Stimulated activated effector memory CD8-positive, alpha-beta T cell treated with anti-CD3 and anti-CD28 coated beads, Interleukin-12 subunit alpha, Interleukin-12 subunit beta, amount 100 ng/mL, for 72 hours (primary cell): ENCODE measurements around the gene CRYBG2.
"Not testable (repeated sequence)": the region's sequence is repeated elsewhere in the genome, so short reads cannot be mapped to it uniquely, and the experiment has no call there.

Experiments used
- ATAC-seq: fragments of 150-1000 bp; cut with Tn5 transposase; 2 replicates; pipeline ENCODE4 v1.10.0; 2021
- DNase-seq, 2 donors: peaks; one replicate each; pipeline ENCODE4 v3.0.0; 2021 to 2022; ENCODE audit warnings: low spot score in 2 of 2
- H3K27ac Mint-ChIP-seq: one replicate; pipeline ENCODE4 v1.8.0; 2022; ENCODE audit warnings: mild to moderate bottlenecking, mixed read lengths
- H3K36me3 Mint-ChIP-seq: one replicate; pipeline ENCODE4 v1.8.0; 2022; ENCODE audit warnings: mild to moderate bottlenecking, mixed read lengths
- H3K4me1 Mint-ChIP-seq: one replicate; pipeline ENCODE4 v1.8.0; 2022; ENCODE audit warnings: mixed read lengths
- H3K4me3 Mint-ChIP-seq: one replicate; pipeline ENCODE4 v1.8.0; 2022; ENCODE audit warnings: mild to moderate bottlenecking, mixed read lengths
- H3K9me3 Mint-ChIP-seq: one replicate; pipeline ENCODE4 v1.8.0; 2022; ENCODE audit warnings: mixed read lengths

CRYBG2 gene

GRCh38 chr1:26374361-26374760 lies 20.4 kb upstream of the CRYBG2 start:
- Mint-ChIP-seq H3K4me1 (peaks cover 89% of the 10 kb centered on the region), H3K27ac (peak overlapping the region; percentile 88), H3K4me3 (peak overlapping the region; percentile 48), H3K36me3 (peaks cover 19% of the 10 kb centered on the region)
- DNase-seq, ATAC-seq, H3K9me3 Mint-ChIP-seq: not testable (repeated sequence)

GRCh38 chr1:26373789-26374188 lies 19.9 kb upstream of the CRYBG2 start:
- peaks cover 19% of the 10 kb centered on the region for H3K36me3 Mint-ChIP-seq
- no peaks in the 10 kb centered on the region for H3K9me3 Mint-ChIP-seq
- ATAC-seq (no peak), DNase-seq (no peak)
- H3K4me3 Mint-ChIP-seq: peak overlapping the region; percentile 48
- peak overlapping the region; percentile 88 for H3K27ac Mint-ChIP-seq
- H3K4me1 Mint-ChIP-seq: peaks cover 86% of the 10 kb centered on the region

DNA sequence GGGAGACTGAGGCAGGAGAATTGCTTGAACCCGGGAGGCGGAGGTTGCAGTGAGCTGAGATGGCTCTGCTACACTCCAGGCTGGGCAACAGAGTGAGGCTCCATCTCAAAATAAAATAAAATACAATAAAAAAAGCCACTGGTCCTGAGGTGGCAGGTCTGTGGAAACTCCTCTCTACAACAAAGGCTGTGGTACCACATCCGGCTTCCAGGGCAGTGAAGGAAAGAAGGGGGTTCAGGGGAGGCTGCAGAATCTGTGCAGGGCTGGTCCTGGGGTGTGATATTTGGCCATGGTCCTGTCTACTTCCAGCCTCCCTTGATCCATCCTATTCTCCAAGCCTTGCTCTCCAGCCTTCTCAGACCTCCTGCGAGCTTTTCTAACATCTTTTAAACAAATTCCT lies 19.4 kb upstream of the CRYBG2 start:
- H3K4me3 Mint-ChIP-seq: peak overlapping the region; percentile 48
- peaks cover 81% of the 10 kb centered on the region for H3K4me1 Mint-ChIP-seq
- no peaks in the 10 kb centered on the region for H3K9me3 Mint-ChIP-seq
- peaks cover 19% of the 10 kb centered on the region for H3K36me3 Mint-ChIP-seq
- no peak overlapping the region for H3K27ac Mint-ChIP-seq
- no peak for DNase-seq
- peak; percentile 53 for ATAC-seq

GRCh38 chr1:26372611-26373010 lies 18.7 kb upstream of the CRYBG2 start, which contains the start of gene ZNF683:
Gene ZNF683, minus strand, starts transcription at chr1:26372750. Its CDS starts 4,179 bp downstream, at chr1:26368571.
- Mint-ChIP-seq H3K27ac (peak within 1 kb of the TSS; percentile 17), H3K4me1 (peaks cover 74% of the 10 kb centered on the region), H3K4me3 (peak within 1 kb of the TSS; percentile 48), H3K36me3 (peaks cover 14% of the 10 kb centered on the region)
- not testable (repeated sequence) for H3K9me3 Mint-ChIP-seq, ATAC-seq, DNase-seq

DNA sequence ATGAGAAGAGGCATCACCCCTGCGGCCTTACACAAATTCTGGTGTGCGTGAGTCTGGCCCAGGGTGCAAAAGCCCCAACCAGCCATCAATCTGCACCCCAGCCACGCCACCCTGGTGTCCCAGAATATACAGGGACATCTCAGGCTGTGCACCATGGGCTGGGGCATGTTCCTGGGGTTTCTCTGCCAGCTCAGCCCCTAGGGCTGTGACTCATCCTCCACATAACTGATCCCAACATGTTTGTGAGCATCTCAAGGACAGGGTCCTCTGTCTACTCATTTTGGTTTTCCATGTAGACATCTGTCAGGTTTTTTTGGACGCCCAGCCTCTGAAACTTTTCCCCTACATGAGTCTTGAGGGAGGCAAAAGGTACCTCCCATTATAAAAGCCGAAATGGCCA lies 18.1 kb upstream of the CRYBG2 start:
- H3K27ac Mint-ChIP-seq: peak overlapping the region; percentile 17
- peaks cover 68% of the 10 kb centered on the region for H3K4me1 Mint-ChIP-seq
- peak; percentile 45 for ATAC-seq

DNA sequence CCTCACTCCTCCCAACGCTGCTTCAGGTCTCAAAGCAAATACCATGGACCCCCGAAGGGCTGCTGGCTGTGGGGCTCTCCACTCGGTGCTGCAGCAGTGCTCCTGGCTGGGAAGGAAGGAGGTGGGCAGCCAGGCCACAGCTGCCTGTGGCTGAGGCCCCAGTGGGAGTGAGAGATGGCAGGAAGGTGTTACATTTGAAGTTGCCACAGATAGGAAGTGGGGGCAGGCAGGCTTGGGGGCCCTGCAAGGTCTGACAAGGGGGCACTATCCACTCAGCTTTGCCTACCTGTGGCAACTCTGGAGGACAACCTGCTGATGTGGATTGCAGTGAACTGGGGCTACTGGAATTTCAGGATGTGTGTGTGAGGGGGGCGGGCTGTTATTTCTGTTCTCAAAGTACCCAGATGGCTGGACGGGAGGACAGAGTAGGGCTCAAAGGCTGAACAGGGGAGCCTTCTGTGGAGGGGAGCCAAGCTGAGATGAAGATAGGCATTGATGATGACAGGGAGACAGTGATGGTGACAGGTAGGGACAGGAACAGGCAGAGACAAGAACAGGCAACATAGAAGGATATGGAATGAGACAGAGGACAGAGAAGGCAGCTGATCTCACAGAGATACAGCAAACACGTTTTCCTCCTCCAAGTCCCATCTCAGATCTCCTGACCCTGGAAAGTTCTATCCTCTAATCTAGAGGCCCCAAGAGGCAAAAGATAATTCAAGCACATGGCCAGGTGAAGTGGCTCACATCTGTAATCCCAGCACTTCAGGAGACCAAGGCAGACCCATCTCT lies 16.9 kb upstream of the CRYBG2 start:
- Mint-ChIP-seq H3K36me3 (peaks cover 13% of the 10 kb centered on the region), H3K4me3 (peak overlapping the region; percentile 62), H3K27ac (peak overlapping the region; percentile 78), H3K4me1 (peaks cover 56% of the 10 kb centered on the region), H3K9me3 (no peaks in the 10 kb centered on the region)
- peak; percentile 60 for ATAC-seq
- no peak for DNase-seq

More for the DNA sequence above, 18.1 kb upstream of the CRYBG2 start:
- Mint-ChIP-seq H3K36me3 (peaks cover 13% of the 10 kb centered on the region), H3K4me3 (no peak overlapping the region), H3K9me3 (no peaks in the 10 kb centered on the region)
- no peak for DNase-seq

GRCh38 chr1:26368486-26368885 lies 14.6 kb upstream of the CRYBG2 start:
- Mint-ChIP-seq H3K4me3 (no peak overlapping the region), H3K4me1 (peaks cover 50% of the 10 kb centered on the region), H3K36me3 (peaks cover 12% of the 10 kb centered on the region), H3K9me3 (no peaks in the 10 kb centered on the region), H3K27ac (no peak overlapping the region)
- DNase-seq: no peak
- no peak for ATAC-seq

DNA sequence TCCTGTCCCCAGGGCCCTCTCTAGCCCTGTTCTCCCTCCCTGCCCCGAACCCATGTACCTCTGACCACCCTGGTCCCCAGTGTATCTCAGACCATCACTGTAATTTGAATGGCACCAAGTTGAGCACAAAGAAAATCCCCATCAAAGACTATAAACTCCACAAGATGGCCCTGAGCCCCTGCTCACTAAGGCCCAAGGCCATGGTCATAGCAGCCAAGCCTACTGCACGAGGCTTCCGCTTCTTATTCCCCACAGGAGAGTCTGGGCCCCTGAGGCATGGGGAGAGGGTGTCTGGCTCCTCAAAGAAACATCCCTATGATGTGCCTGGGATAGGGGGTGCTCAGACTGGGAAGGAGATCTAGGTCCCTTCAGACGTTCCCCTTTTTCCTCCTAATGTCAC lies 14.1 kb upstream of the CRYBG2 start:
- H3K4me3 Mint-ChIP-seq: no peak overlapping the region
- no peaks in the 10 kb centered on the region for H3K9me3 Mint-ChIP-seq
- no peak for ATAC-seq
- peaks cover 17% of the 10 kb centered on the region for H3K36me3 Mint-ChIP-seq
- DNase-seq: no peak
- H3K27ac Mint-ChIP-seq: no peak overlapping the region
- peaks cover 50% of the 10 kb centered on the region for H3K4me1 Mint-ChIP-seq

DNA sequence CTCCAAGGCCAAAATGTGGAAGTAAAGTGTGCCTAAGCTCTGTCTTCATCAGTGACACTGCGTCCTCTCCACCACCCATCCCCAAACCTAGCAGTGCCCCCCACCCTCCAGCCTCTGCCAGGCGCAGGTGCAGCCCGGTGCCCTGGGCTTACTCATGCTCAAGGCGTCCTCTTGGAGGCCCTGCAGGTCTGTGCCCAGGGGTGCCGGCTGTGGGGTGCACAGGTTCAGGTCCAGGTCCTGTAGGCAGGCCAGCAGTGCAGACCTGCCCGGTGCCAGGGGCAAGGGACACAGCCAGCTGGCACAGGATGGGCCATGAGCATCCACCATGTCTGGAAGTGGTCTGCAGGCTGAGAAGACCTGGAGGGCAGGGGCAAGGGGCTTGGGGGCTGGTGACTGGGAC lies 13.5 kb upstream of the CRYBG2 start:
- no peaks in the 10 kb centered on the region for H3K9me3 Mint-ChIP-seq
- peaks cover 48% of the 10 kb centered on the region for H3K4me1 Mint-ChIP-seq
- no peak overlapping the region for H3K27ac Mint-ChIP-seq
- peaks cover 15% of the 10 kb centered on the region for H3K36me3 Mint-ChIP-seq
- ATAC-seq (no peak), DNase-seq (no peak)
- no peak overlapping the region for H3K4me3 Mint-ChIP-seq

DNA sequence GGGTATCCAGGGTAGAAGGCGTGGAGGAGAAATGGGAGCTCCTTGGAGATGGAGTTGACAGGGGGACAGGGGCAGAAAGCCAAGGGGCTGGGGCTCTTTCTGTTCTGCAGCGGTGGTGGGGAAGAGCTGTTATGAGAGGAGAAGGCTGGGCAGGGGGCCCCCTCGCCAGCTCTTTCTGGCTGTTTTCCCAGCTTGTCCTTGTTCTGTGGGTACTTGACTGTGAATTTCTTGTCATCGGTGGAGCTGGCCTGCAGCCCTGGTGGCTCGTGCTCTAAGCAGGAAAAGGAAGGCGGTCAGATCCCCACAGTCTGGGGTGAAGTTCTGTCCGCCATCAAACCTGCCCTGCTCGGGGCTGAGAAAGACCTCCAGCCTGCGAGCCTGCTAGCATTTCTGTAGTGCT lies 11.0 kb upstream of the CRYBG2 start:
- H3K4me1 Mint-ChIP-seq: peaks cover 43% of the 10 kb centered on the region
- DNase-seq (no peak), ATAC-seq (no peak)
- no peaks in the 10 kb centered on the region for H3K9me3 Mint-ChIP-seq
- no peak overlapping the region for H3K4me3 Mint-ChIP-seq
- H3K27ac Mint-ChIP-seq: no peak overlapping the region
- H3K36me3 Mint-ChIP-seq: peaks cover 13% of the 10 kb centered on the region

GRCh38 chr1:26363549-26364448 lies 9.9 kb upstream of the CRYBG2 start:
- peaks cover 13% of the 10 kb centered on the region for H3K36me3 Mint-ChIP-seq
- H3K4me3 Mint-ChIP-seq: no peak overlapping the region
- no peaks in the 10 kb centered on the region for H3K9me3 Mint-ChIP-seq
- H3K4me1 Mint-ChIP-seq: peaks cover 50% of the 10 kb centered on the region
- no peak overlapping the region for H3K27ac Mint-ChIP-seq
- peak; percentile 84 for ATAC-seq
- peak; percentile 91 to 92 for DNase-seq

DNA sequence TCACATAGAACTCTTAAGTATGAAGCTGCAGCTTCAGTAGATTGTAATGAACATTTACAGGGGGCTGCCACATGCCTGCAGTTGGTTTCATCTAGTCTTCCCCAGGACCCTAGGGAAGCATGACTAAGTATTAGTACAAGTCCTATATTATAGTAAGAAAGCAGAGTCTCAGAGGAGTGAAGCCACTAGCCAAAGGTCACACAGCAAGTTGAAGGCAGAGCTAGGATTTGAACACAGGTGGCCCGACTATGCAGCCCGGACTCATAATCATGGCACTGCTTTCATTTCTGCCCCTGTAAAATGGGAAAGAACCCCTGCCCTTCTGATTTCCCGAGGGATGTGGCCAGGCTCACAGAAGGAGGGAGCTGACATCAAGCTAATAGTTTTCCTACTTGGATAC lies 8.4 kb upstream of the CRYBG2 start:
- Mint-ChIP-seq H3K4me3 (no peak overlapping the region), H3K9me3 (no peaks in the 10 kb centered on the region), H3K36me3 (peaks cover 13% of the 10 kb centered on the region), H3K4me1 (peaks cover 55% of the 10 kb centered on the region), H3K27ac (no peak overlapping the region)
- DNase-seq (no peak), ATAC-seq (no peak)

GRCh38 chr1:26361605-26362122 lies 7.7 kb upstream of the CRYBG2 start:
- Mint-ChIP-seq H3K9me3 (no peaks in the 10 kb centered on the region), H3K27ac (no peak overlapping the region), H3K4me1 (peaks cover 55% of the 10 kb centered on the region), H3K36me3 (peaks cover 13% of the 10 kb centered on the region), H3K4me3 (no peak overlapping the region)
- no peak for DNase-seq
- ATAC-seq: no peak

DNA sequence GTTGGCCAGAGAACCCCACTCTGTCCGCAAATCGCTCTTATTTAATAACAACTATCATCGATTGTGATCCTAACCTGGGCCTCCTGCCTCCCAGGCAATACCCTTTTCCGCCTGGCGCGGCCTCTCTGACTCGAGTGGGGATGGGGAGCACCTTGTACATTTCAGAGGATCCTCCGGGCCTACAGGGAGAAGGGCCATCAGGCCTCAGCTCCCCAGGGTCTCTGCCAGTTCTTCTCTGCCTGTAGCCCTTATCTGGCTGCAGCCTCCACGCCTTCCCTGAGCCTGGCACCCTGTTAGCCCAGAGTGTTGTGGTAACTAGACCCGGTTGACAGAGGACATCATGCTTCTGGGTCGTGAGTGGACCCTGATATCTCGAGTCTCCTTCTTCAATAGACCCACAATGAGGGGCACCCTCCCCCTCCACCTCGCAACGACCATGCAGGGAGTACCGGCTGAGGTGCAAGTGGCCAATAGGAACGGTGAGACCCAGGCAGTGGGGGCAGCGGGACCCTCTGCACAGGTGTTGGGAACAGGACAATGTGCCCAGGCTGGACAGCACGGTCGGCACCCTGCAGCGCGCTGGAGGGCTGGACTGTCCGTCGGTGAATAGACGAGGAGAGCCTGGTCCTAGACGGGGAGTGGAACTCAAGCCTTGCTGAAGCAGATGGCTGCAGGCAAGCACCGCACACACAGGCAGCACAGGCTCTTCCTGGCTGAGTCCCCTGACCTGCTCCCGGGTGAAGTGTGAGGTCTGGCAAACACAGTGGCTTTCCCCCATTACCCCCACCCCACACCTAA lies 7.1 kb upstream of the CRYBG2 start:
- H3K4me1 Mint-ChIP-seq: peaks cover 55% of the 10 kb centered on the region
- peak overlapping the region; percentile 76 for H3K27ac Mint-ChIP-seq
- DNase-seq: no peak
- peak overlapping the region; percentile 74 for H3K4me3 Mint-ChIP-seq
- H3K36me3 Mint-ChIP-seq: peaks cover 13% of the 10 kb centered on the region
- no peaks in the 10 kb centered on the region for H3K9me3 Mint-ChIP-seq
- ATAC-seq: no peak
